Measurements from ENCODE around the gene AFG1L. TPM values are rescaled to one million over a fixed set of nuclear protein-coding genes. Genes with fewer than 3 reads are reported as not detected.

The AFG1L gene
- total RNA-seq, 1 experiment from 2014 or later: 4.9 TPM

DNA sequence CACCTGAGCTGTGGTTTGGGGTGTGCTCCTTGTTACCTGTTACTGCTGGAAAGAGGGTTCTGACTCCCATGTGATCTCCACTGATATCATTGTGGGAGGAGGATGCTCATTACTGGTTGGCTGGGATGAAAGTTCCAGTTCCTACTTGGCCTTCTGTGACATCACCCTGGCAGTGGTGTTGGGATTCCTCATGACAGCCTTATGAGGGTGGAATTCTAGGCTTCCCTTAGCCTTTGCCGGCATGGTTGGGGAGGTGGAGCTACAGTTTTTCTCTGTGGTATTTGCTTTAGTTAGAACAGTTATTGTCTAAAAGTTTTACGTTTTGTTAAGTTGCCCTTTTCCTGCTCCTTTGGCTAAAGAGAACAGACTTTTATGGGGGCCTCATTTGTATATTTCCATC lies 112.1 kb downstream of the AFG1L start:
- ATAC-seq: no peak

DNA sequence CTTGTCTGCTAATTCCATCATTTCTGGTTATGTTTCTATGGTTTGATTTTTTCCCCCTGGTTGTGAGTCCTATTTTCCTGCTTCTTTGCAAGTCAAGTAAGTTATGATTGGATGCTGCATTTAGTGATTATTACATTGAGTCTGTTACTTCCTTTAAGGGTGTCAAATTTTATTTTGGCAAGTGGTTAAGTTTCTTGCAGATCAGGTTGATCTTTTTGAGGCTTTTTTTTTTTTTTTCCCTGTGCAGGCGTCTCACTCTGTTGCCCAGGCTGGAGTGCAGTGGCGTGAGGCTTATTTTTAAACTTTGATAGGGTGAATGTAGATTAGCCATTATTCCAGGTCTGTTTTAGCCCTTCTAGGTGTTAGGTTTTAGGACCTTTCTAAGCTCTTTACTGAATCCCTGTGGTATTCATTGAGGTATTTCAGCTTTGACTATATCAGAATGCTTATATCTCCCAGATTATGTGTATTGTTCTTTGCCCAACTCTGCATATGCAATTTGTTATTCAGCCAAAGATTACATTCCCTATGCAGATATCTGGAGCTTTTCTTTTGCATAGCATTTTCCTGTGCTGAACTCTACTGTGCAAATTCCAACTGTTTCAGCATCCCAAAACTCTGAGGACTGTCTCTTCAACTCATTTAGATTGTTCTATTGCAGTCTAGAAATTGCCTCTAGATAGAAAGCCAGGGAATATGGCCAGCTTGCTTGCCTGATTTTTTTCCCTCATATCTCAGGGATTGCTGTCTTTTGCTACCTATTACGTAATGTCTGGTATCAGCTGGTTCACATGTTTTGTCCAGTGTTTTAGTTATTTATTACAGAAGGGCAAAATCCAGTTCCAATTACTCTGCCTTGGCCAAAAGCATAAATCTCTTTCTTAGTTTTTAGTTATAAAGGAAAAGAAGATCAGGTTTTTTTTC lies 113.3 kb downstream of the AFG1L start:
- no peak overlapping the region for H2AFZ ChIP-seq (ENCODE audit: low read depth, low read length, poor library complexity, severe bottlenecking)
- no peaks in the 10 kb centered on the region for H4K20me1 ChIP-seq (ENCODE audit: insufficient read depth)
- DNase-seq (ENCODE audit: low read depth, low spot score) (no peak), ATAC-seq (no peak)
- H3K9ac ChIP-seq (ENCODE audit: low read length): no peak overlapping the region
- intact Hi-C loops (cut with micrococcal nuclease): no loop called here
- H3K4me3 ChIP-seq (replicated peaks in 1 of 2; ENCODE audit: low read depth in 1 of 2, low read length in 2 of 2): no peak overlapping the region
- POLR2A ChIA-PET: no interaction called here
- H3K79me2 ChIP-seq (ENCODE audit: insufficient read depth, low read length): no peaks in the 10 kb centered on the region
- H3K27ac ChIP-seq (ENCODE audit: low read depth, low read length): no peak overlapping the region
- H3K36me3 ChIP-seq (ENCODE audit: control insufficient read depth in 1 of 2, insufficient read depth in 2 of 2, low read length in 2 of 2): no peaks in the 10 kb centered on the region
- no TSS peak for BruUV-seq (replicated peaks)
- no peaks in the 10 kb centered on the region for H3K4me1 ChIP-seq (ENCODE audit: control insufficient read depth in 1 of 2, insufficient read depth in 2 of 2, low read length in 2 of 2)
- RAD21 ChIA-PET (ENCODE audit: low non-redundant PET in 1 of 2, low total read pairs in 2 of 2, uncharacterized antibody in 2 of 2, unreplicated experiment in 2 of 2): no interaction called here
- TF ChIP-seq YY1 (IDR thresholded peaks at IDR 0.05; ENCODE audit: extremely low read depth, insufficient replicate concordance, low read depth, low read length): no peak
- no peak for TF ChIP-seq POLR2A (IDR thresholded peaks at IDR 0.05; ENCODE audit: borderline replicate concordance, extremely low read depth, insufficient read depth, insufficient read length)
- TF ChIP-seq ZNF274 (IDR thresholded peaks at IDR 0.05; ENCODE audit: low read depth, low read length): no peak
- no peak for TF ChIP-seq TCF7L2 (IDR thresholded peaks at IDR 0.05; ENCODE audit: borderline replicate concordance, extremely low read depth, insufficient read depth, insufficient read length)
- no peak for TF ChIP-seq SP1 (IDR thresholded peaks at IDR 0.05; ENCODE audit: low read depth)
- TF ChIP-seq CEBPB (IDR thresholded peaks at IDR 0.05; ENCODE audit: low read depth): no peak
- TF ChIP-seq, protein P1, sequence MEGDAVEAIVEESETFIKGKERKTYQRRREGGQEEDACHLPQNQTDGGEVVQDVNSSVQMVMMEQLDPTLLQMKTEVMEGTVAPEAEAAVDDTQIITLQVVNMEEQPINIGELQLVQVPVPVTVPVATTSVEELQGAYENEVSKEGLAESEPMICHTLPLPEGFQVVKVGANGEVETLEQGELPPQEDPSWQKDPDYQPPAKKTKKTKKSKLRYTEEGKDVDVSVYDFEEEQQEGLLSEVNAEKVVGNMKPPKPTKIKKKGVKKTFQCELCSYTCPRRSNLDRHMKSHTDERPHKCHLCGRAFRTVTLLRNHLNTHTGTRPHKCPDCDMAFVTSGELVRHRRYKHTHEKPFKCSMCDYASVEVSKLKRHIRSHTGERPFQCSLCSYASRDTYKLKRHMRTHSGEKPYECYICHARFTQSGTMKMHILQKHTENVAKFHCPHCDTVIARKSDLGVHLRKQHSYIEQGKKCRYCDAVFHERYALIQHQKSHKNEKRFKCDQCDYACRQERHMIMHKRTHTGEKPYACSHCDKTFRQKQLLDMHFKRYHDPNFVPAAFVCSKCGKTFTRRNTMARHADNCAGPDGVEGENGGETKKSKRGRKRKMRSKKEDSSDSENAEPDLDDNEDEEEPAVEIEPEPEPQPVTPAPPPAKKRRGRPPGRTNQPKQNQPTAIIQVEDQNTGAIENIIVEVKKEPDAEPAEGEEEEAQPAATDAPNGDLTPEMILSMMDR (IDR thresholded peaks at IDR 0.05 in 2 of 3, conservative IDR thresholded peaks at IDR 0.05 in 1 of 3; ENCODE audit: borderline replicate concordance in 1 of 3, insufficient read depth in 1 of 3, low read depth in 2 of 3, low read length in 2 of 3): no peak
- no peak for TF ChIP-seq SRF (IDR thresholded peaks at IDR 0.05; ENCODE audit: low read depth)
- no peak for TF ChIP-seq POLR2AphosphoS5 (IDR thresholded peaks at IDR 0.05; ENCODE audit: low read depth, low read length)
- TF ChIP-seq RAD21 (IDR thresholded peaks at IDR 0.05; ENCODE audit: low read depth): no peak
- TF ChIP-seq, protein P2, sequence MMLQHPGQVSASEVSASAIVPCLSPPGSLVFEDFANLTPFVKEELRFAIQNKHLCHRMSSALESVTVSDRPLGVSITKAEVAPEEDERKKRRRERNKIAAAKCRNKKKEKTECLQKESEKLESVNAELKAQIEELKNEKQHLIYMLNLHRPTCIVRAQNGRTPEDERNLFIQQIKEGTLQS (IDR thresholded peaks at IDR 0.05): no peak
- no peak for TF ChIP-seq ELF1 (IDR thresholded peaks at IDR 0.05; ENCODE audit: borderline replicate concordance, low read depth)
- no peak for TF ChIP-seq EZH2phosphoT487 (IDR thresholded peaks at IDR 0.05; ENCODE audit: borderline replicate concordance)
- TF ChIP-seq ZFX (IDR thresholded peaks at IDR 0.05): no peak
- TF ChIP-seq EGR1 (IDR thresholded peaks at IDR 0.05; ENCODE audit: low read depth): no peak
- TF ChIP-seq FOSL1 (IDR thresholded peaks at IDR 0.05; ENCODE audit: low read depth): no peak
- no peaks in the 10 kb centered on the region for H3K9me2 ChIP-seq (ENCODE audit: insufficient read depth)
- CTCF ChIA-PET: no interaction called here
- no peak overlapping the region for H3K4me2 ChIP-seq (ENCODE audit: low read length)
- no peaks in the 10 kb centered on the region for H3K9me3 ChIP-seq (ENCODE audit: control insufficient read depth in 1 of 2, insufficient read depth in 1 of 2, low read depth in 1 of 2, low read length in 2 of 2)
- H3K27me3 ChIP-seq (ENCODE audit: insufficient read depth, low read length): no peaks in the 10 kb centered on the region

More for the DNA sequence above, 112.1 kb downstream of the AFG1L start:
- no peaks in the 10 kb centered on the region for H3K36me3 ChIP-seq (ENCODE audit: control insufficient read depth in 1 of 2, insufficient read depth in 2 of 2, low read length in 2 of 2)
- BruUV-seq (replicated peaks): no TSS peak
- no peaks in the 10 kb centered on the region for H3K9me2 ChIP-seq (ENCODE audit: insufficient read depth)
- H2AFZ ChIP-seq (ENCODE audit: low read depth, low read length, poor library complexity, severe bottlenecking): no peak overlapping the region
- RAD21 ChIA-PET (ENCODE audit: low non-redundant PET in 1 of 2, low total read pairs in 2 of 2, uncharacterized antibody in 2 of 2, unreplicated experiment in 2 of 2): no interaction called here
- H3K27me3 ChIP-seq (ENCODE audit: insufficient read depth, low read length): no peaks in the 10 kb centered on the region
- H3K4me1 ChIP-seq (ENCODE audit: control insufficient read depth in 1 of 2, insufficient read depth in 2 of 2, low read length in 2 of 2): no peaks in the 10 kb centered on the region
- H3K9ac ChIP-seq (ENCODE audit: low read length): no peak overlapping the region
- no peak overlapping the region for H3K27ac ChIP-seq (ENCODE audit: low read depth, low read length)
- CTCF ChIA-PET: no interaction called here
- no peaks in the 10 kb centered on the region for H3K79me2 ChIP-seq (ENCODE audit: insufficient read depth, low read length)
- DNase-seq (ENCODE audit: low read depth, low spot score): no peak
- no peaks in the 10 kb centered on the region for H3K9me3 ChIP-seq (ENCODE audit: control insufficient read depth in 1 of 2, insufficient read depth in 1 of 2, low read depth in 1 of 2, low read length in 2 of 2)
- TF ChIP-seq, protein P3, sequence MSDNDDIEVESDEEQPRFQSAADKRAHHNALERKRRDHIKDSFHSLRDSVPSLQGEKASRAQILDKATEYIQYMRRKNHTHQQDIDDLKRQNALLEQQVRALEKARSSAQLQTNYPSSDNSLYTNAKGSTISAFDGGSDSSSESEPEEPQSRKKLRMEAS (IDR thresholded peaks at IDR 0.05): no peak
- TF ChIP-seq EGR1 (IDR thresholded peaks at IDR 0.05; ENCODE audit: low read depth) (no peak), CBX3 (IDR thresholded peaks at IDR 0.05; ENCODE audit: low read depth) (no peak), SRF (IDR thresholded peaks at IDR 0.05; ENCODE audit: low read depth) (no peak), POLR2A (IDR thresholded peaks at IDR 0.05; ENCODE audit: borderline replicate concordance, extremely low read depth, insufficient read depth, insufficient read length) (no peak), ELF1 (IDR thresholded peaks at IDR 0.05; ENCODE audit: borderline replicate concordance, low read depth) (no peak), FOSL1 (IDR thresholded peaks at IDR 0.05; ENCODE audit: low read depth) (no peak), SIN3A (IDR thresholded peaks at IDR 0.05; ENCODE audit: low read depth) (no peak)
- no peaks in the 10 kb centered on the region for H4K20me1 ChIP-seq (ENCODE audit: insufficient read depth)
- H3K4me2 ChIP-seq (ENCODE audit: low read length): no peak overlapping the region
- intact Hi-C loops (cut with micrococcal nuclease): no loop called here
- no peak overlapping the region for H3K4me3 ChIP-seq (replicated peaks in 1 of 2; ENCODE audit: low read depth in 1 of 2, low read length in 2 of 2)
- POLR2A ChIA-PET: no interaction called here

All from HCT116 (cell line).